Uterus (tissue), 2 donors: ENCODE measurements around the gene TCTN1.

Source experiments
- POLR2A ChIP-seq, 2 donors: fragments of 450-650 bp; IDR thresholded peaks; one replicate each; pipeline ENCODE4 v1.6.1; 2016; ENCODE audit warnings: antibody characterized with exemption in 2 of 2, mild to moderate bottlenecking in 1 of 2, moderate library complexity in 1 of 2
- TF ChIP-seq, protein P1 (sequence below), 4 experiments: fragments of 200-600 bp in 2 of 4; fragments of 450-650 bp in 2 of 4; sonication (generic) in 2 of 4; IDR thresholded peaks; one replicate each; pipeline ENCODE4 v1.5.1; 2016 to 2019; ENCODE audit warnings: antibody characterized with exemption in 4 of 4, mild to moderate bottlenecking in 2 of 4, moderate library complexity in 1 of 4

GRCh38 chr12:110579535-110580253, 34.2 kb upstream of the TCTN1 start:
- no peak for TF ChIP-seq POLR2A (IDR thresholded peaks at IDR 0.05)
- TF ChIP-seq, protein P1, sequence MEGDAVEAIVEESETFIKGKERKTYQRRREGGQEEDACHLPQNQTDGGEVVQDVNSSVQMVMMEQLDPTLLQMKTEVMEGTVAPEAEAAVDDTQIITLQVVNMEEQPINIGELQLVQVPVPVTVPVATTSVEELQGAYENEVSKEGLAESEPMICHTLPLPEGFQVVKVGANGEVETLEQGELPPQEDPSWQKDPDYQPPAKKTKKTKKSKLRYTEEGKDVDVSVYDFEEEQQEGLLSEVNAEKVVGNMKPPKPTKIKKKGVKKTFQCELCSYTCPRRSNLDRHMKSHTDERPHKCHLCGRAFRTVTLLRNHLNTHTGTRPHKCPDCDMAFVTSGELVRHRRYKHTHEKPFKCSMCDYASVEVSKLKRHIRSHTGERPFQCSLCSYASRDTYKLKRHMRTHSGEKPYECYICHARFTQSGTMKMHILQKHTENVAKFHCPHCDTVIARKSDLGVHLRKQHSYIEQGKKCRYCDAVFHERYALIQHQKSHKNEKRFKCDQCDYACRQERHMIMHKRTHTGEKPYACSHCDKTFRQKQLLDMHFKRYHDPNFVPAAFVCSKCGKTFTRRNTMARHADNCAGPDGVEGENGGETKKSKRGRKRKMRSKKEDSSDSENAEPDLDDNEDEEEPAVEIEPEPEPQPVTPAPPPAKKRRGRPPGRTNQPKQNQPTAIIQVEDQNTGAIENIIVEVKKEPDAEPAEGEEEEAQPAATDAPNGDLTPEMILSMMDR (IDR thresholded peaks at IDR 0.05), result no peak
